M059J (cell line): ENCODE data around the gene PTPRJ. TPM values are rescaled to one million over a fixed set of nuclear protein-coding genes. Genes with fewer than 3 reads are reported as not detected.
A peak's percentile ranks its signal among the peaks of the same experiment; 100 is the strongest.
"Not testable (repeated sequence)": the region's sequence is repeated elsewhere in the genome, so short reads cannot be mapped to it uniquely, and the experiment has no call there.

Experiments
- DNase-seq: peaks from one replicate; pipeline ENCODE4 v3.0.0-alpha.2; 2012; ENCODE audit warnings: low read depth
- total RNA-seq: library from RNA; depleted of rRNA; stranded (reverse); fragments of >200 nt; shearing (Covaris generic); gene quantifications from 2 replicates; pipeline ENCODE4 v1.2.3, GENCODE V29; 2014

PTPRJ gene
- total RNA-seq, 1 experiment from 2014 or later = 54.8 TPM

GRCh38 chr11:48017831-48018527, 37.6 kb downstream of the PTPRJ start:
- no peak for DNase-seq

DNA sequence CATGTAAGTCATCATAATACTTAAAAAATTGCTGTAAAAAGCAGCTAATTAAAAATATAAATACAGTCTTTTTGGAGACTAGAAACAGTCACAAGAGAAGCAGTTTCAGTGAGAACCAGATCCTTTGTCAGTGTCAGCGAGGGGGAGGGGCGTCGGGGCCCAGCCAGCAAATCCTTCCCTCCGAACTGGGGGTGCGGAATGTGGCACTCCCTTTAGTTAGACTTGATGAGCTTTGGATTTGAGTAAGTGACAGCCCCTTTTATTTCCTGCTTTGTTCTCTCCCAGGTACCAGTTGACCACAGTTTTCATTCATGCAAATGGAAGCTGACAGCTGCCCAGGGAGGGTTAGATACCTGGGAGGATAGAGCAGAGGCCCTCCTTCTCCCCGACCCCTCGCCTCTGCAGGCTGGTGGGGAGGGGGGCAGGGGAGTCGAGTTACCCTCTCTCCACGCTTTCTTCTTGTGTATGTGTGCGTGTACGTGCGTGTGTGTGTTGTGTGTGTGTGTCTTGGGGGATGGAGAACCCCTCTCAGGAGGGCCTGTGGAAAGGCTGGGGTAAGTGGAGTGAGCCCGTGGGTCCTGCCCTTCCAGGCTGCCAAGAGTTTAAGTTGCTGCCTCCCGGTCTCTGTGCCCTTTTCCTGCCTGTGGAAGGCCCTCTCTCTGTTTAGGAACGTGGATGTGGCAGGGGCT, 38.3 kb downstream of the PTPRJ start:
- no peak for DNase-seq

GRCh38 chr11:48019217-48019584, 38.8 kb downstream of the PTPRJ start:
- no peak for DNase-seq

DNA sequence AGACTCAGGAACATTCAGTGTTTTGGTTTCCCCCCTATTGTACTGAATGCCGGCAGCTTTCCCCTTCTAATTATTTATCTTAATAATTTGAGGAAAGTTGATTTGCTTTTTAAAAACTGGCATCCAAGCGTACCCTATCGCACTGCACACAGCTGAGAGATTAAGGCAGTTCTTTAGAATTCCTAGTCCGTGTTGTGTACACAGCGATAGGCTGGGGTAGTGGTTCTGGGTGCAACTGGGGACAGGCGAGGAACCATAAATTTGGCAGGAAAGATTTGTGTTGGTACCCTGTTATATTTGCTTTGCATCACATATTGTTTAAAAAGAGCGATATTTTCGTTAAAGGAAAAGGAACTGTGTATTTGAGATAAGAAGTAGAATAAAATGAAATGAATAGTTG, 39.2 kb downstream of the PTPRJ start:
- no peak for DNase-seq

GRCh38 chr11:48020092-48020755, 39.9 kb downstream of the PTPRJ start:
- no peak for DNase-seq

DNA sequence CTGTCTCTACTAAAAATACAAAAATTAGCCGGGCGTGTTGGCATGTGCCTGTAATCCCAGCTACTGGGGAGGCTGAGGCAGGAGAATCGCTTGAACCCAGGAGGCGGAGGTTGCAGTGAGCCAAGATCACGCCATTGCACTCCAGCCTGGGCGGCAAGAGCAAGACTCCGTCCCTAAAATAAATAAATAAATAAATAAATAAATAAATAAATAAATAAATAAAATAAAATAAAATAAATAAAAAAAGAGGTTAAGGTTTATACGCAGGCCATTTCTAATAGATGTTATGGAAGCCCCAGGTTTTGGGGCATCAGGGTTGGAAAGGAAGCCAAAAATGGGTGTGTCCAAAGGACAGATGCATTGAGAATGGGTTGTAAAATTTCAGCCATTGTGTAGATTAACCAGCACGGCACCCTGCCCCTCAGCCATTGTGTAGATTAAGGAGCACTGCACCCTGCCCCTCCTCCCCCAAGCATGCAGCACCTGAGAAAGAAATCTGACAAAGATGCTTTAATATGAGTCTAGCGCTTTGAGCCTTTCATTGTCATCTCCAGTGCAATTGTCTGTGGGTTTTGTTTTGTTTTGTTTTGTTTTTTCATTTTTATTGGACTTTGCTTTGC, 41.0 kb downstream of the PTPRJ start:
- DNase-seq = not testable (repeated sequence)

DNA sequence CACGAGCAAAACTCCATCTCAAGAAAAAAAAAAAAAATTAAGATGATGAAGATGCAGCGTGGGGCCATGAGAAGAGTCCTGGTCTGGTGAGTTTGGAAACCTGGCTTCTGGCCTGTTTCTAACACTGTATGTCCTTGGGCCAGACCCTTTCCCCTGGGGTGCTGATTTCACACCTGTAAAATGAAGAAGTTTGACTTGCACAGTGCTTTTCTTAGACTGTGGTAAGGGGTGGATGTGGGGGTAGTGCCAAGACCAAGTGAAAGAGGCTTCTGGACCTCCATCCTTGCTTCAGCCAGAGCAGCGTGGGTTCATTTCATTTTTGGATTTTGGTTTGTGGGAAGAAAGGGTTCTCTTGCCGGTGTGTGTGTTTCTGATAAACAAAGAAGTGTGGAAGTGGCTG, 42.1 kb downstream of the PTPRJ start:
- DNase-seq = no peak

- not testable (repeated sequence) for DNase-seq
Observed at GRCh38 chr11:48023608-48024007, 43.2 kb downstream of the PTPRJ start.

DNA sequence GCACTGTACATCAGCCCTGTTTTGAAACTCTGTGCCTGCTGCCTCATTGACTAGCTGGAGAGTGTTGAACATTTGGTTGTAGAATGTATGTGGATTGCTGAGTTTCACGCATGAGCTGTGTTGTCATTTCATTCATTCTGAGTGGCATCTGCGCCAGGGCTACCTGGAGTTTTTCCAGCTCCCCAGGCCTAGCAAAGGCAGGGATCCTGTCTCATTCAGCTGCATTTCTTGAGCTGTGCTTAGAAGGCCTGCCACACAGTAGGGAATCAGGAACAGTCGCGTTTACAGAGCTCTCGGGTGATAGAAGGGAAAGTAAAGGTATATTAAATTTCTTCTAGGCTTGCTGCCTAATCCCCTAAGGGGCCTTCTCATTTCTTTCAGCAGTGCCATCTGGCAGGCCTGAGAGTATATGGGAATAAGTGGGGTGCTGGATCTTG, 44.3 kb downstream of the PTPRJ start:
- DNase-seq = peak; percentile 36

GRCh38 chr11:48025293-48025983, 45.1 kb downstream of the PTPRJ start:
- DNase-seq = no peak

GRCh38 chr11:48025984-48026340, 45.6 kb downstream of the PTPRJ start:
- no peak for DNase-seq

DNA sequence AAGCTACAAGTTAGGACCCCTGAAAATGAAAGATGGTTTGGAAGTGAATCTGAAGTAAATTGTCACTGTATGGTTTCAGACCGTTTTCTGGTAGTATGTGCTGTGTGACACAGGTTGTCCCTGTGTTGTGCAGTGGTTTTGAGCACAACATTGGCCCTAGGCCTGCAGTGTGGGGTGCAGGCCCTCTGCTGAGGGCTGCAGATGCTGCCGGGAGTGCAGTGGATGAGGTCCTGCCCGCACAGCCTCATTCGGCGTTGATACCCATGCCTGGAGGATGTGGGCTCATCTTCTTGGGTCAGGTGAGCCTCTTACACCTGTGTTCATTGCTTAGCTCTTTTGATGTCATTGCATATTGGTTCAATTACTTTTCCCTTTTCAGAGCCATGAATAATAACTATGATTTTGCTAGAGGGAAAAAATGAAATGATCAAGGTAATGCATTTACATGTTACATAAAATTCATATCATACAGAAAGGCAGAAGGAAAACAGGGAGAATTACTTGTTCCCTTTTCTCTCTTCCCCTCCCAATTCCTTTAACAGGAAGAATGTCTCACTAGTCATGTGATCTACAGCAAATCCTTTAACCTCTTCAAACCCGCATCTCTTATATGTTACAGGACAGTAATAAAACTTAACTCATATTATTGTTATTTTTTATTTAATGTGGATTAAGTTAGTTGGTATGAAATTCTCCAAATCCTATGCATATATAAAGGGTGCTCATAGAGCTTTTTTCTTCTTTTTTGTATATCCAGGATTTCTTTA, 48.7 kb downstream of the PTPRJ start:
- no peak for DNase-seq

DNA sequence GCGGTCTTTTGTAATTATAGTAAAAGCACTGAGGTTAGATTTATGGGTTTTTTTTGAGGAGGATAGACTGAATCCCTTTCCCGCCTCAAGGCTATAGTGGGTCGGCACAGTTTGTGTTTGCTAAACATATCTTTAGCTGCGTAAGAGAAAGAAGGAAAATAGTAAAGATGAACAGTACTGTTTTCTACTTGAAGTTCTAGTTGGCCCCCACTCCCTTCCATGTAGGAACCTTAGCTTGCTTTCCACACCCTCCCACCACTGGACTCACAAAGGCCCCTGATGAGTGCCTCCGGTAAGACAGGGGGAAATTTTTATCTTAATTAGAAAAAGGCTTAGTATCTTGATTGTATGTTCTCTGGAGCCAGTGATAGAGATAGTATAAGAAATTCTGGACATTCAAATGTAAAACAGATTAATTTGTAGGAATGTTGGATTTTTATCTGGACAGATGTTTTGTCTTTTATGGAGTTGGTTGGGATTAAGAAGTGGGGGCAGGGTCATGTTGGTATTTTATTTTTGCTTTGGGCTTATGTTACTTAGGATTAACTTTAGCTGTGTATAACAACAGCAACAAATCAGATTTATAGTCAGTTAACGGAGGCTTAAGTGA, 49.4 kb downstream of the PTPRJ start:
- no peak for DNase-seq

DNA sequence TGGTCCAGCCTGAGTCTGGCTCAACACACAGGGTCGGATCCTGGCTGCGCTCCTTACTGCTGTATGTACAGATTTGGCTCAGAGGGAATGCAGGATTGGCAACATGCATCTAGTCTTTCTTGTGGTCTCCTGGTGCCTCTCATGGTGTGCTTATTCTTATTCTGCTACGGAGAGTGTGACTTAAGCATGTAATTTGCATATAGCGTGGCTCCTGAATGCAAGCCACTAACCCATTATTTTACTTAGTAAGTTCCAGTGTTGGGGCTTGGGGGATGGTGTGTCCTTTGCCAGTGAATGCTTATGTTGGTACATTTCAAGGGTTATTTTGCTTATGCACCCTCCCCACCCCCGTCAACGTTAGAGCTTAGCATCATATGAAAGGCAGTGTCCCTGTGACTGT, 51.2 kb downstream of the PTPRJ start:
- no peak for DNase-seq

DNA sequence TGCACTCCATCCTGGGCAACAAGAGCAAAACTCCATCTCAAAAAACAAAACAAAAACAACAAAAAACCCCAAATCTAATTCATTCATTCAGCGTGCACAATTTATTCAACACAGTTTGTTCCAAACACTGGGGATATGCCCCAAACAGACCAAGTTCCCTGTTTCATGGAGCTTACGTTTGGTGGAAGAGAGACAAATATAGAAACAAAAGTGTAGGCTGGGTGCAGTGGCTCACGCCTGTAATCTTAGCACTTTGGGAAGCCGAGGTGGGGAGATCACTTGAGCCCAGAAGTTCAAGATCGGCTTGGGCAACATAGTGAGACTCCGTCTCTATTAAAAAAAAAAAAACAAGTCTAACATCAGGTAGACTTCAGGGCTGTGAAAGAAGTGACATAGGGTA, 52.4 kb downstream of the PTPRJ start:
- no peak for DNase-seq

- DNase-seq = no peak
Observed at GRCh38 chr11:48033918-48034341, 53.6 kb downstream of the PTPRJ start.

GRCh38 chr11:48034926-48035871, 54.8 kb downstream of the PTPRJ start:
- peak; percentile 59 for DNase-seq

GRCh38 chr11:48036011-48036410, 55.7 kb downstream of the PTPRJ start:
- DNase-seq = peak; percentile 45

- no peak for DNase-seq
Observed at GRCh38 chr11:48036466-48036865, 56.1 kb downstream of the PTPRJ start.
